Measurements from ENCODE around the gene FAM171A1. TPM values are rescaled to one million over a fixed set of nuclear protein-coding genes. Genes with fewer than 3 reads are reported as not detected.

The FAM171A1 gene
- total RNA-seq, 2 experiments from 2014 or later = 5.6 to 7.0 TPM

DNA sequence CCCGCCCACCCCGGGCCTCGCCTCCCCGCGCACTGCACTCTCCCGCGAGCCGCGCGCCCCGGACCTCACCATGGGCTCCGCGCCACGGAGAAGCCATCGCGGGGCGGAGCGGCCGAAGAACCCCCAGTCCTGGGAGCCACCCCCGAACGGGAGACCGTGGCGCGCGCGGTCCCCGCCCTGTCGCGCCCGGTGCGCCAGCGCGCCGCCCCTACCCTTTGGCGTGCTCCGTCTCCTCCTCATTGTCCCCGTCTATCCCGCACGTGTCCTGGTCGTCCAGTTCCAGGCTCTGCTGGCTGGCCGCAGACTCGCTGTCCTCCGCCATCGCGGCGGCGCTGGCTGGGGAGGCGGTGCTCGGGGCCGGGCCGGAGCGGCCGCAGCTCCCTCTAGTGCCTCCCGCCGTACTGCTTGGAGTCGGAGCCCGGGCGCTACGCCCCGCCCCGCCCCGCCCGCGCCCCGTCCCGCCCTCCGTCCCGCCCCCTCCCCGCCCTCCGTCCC lies 202.8 kb downstream of the FAM171A1 start, which contains the start of gene NMT2:
Gene NMT2 (minus strand): TSS at position 403 of the 495 bp plus-strand sequence. CDS start 81 bp downstream, at position 322.
- peak within 1 kb of the TSS; percentile 95 for H3K4me3 Mint-ChIP-seq
- peaks cover 4% of the 10 kb centered on the region for H3K36me3 Mint-ChIP-seq
- peak within 1 kb of the TSS; percentile 93 for H3K27ac Mint-ChIP-seq
- no peaks in the 10 kb centered on the region for H3K9me3 Mint-ChIP-seq
- DNase-seq = peak; percentile 84
- H3K27me3 Mint-ChIP-seq = no peaks in the 10 kb centered on the region
- peaks cover 53% of the 10 kb centered on the region for H3K4me1 Mint-ChIP-seq

DNA sequence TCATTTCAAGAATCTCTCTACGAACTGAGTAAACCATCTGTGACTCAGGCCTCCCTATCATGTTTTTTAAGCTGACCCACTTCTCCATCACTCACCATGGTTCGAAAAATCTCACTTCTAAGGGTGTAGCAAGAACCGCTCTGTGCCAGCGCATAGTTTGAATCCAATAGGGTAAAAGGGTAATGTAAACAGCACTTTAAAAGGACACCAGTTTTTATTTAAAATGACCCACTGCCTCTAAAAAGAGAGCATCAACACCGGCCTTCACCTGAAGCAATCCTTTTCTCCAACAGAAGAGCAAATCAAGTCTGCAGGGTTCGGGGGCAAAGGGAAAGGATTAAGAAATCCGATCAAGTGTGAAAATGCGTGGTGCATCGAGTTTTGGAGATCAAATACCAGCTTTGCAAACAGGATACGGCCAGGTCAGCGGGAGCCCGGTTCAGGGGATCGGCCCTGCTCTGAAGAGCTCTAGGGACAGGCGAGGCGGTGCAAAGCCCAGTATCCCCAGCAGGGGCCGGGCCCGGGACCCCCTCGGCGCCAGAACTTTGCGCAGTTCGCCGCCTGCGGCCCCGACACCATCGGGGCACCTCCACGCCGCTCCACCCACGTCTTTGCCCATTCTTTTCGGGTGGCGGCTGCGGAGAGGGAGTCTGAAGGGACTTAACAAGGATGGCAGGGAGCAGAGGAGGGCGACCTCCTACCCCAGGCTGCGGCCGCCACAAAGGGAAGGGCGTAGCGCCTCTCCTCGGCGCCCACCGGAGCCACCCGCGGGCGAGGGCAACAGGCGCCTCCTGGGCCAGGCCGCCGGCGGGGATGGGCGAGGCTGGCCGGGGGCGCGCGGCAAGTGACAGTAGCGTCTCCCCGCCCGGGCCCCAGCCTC lies 203.4 kb downstream of the FAM171A1 start:
- Mint-ChIP-seq H3K36me3 (peaks cover 4% of the 10 kb centered on the region), H3K4me1 (peaks cover 56% of the 10 kb centered on the region), H3K27me3 (no peaks in the 10 kb centered on the region), H3K4me3 (peak overlapping the region; percentile 94), H3K27ac (peak overlapping the region; percentile 85), H3K9me3 (no peaks in the 10 kb centered on the region)
- DNase-seq = peak; percentile 61

DNA sequence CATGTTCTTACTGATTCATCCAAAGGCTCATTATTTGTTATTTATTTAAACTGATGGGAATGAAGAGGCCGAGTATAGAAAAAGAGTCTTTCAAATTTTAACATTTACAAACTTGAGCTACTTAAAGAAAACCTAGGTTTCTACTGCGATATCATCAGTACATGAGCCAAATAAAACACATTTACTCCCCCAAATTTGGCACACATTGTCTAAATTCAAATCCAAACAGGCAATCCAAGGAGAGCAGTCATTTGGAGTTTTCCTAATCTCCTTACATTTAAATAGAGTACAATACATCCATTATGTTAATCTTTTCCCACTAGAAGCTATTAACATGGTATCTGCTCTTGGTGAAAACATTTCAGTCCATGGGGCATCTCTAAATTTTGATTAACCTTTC lies 204.8 kb downstream of the FAM171A1 start:
- H3K9me3 Mint-ChIP-seq = no peaks in the 10 kb centered on the region
- H3K36me3 Mint-ChIP-seq = peaks cover 7% of the 10 kb centered on the region
- peaks cover 59% of the 10 kb centered on the region for H3K4me1 Mint-ChIP-seq
- no peaks in the 10 kb centered on the region for H3K27me3 Mint-ChIP-seq
- H3K27ac Mint-ChIP-seq = no peak overlapping the region
- H3K4me3 Mint-ChIP-seq = peak overlapping the region; percentile 94
- no peak for DNase-seq

DNA sequence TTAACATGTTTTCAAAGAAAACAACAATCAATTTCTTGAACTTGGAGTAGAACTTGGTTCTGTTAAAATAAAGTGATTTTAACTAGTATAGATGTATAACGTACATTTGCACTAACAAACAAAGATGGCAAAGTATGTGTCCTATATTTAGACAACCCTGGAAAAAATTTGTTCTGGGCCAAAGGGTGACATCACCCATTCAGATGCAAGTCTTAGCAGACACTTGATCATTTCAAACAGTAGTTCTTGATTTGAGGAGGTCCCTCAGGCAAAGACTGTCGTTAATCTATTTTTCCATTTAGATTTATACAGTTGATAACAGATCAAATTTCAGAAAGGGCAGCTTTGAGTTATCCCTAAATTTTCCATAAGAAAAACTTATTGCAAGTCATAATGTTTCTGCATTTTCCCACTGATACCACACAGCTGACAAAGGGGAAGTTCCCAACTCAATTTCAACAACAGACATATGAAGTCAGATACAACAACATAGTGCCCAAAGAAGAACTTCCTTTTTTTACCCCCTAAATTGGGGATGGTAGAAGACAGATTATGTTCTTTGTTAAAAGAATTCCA lies 207.7 kb downstream of the FAM171A1 start:
- Mint-ChIP-seq H3K36me3 (peaks cover 7% of the 10 kb centered on the region), H3K27me3 (no peaks in the 10 kb centered on the region), H3K27ac (no peak overlapping the region), H3K4me3 (no peak overlapping the region), H3K4me1 (peaks cover 47% of the 10 kb centered on the region), H3K9me3 (no peaks in the 10 kb centered on the region)
- no peak for DNase-seq

Other genes starting within 250 kb of the FAM171A1 start
- gene NMT2, start 202.6 kb downstream of the FAM171A1 start, total RNA-seq = 10 to 100 TPM; 11.3 to 11.7 TPM